SH-SY5Y (cell line): Measurements from ENCODE around the gene CPLX1.

Experiments
- GATA2 ChIP-seq: IDR thresholded peaks from 2 replicates; pipeline ENCODE4 v1.6.1; 2011; ENCODE audit warnings: mild to moderate bottlenecking, low read depth, low read length
- GATA3 ChIP-seq: IDR thresholded peaks from 2 replicates; pipeline ENCODE4 v1.6.1; 2011; ENCODE audit warnings: low read depth, mild to moderate bottlenecking, low read length, moderate library complexity

- TF ChIP-seq GATA3 = no peak
- no peak for TF ChIP-seq GATA2
These were observed 85.2 kb downstream of the CPLX1 start for GRCh38 chr4:740656-741282.
